WTC11 (cell line): ENCODE measurements around the gene JMJD7. TPM values are rescaled to one million over a fixed set of nuclear protein-coding genes. Genes with fewer than 3 reads are reported as not detected.

ENCODE experiments used
- ATAC-seq: fragments of 200-7000 bp; cut with Tn5 transposase; 2 replicates; pipeline ENCODE4 v1.10.0; 2021; ENCODE audit warnings: mild to moderate bottlenecking, moderate library complexity
- CTCF ChIA-PET: fragments of 300-600 bp; sonication (Branson Sonifier 250); formaldehyde crosslinking; loops from one replicate; lab custom pipeline; 2021; ENCODE audit warnings: antibody characterized with exemption; lab: Charles Lee
- POLR2A ChIA-PET: fragments of 350-600 bp; sonication (Branson Sonifier 250); formaldehyde crosslinking; loops from one replicate; lab custom pipeline; 2021; ENCODE audit warnings: antibody characterized with exemption; lab: Charles Lee
- DNase-seq: peaks from one replicate; pipeline ENCODE4 v3.0.0; 2021; ENCODE audit warnings: low spot score
- H3K27ac Mint-ChIP-seq: 2 replicates; pipeline ENCODE4 v1.8.0; 2021; ENCODE audit warnings: mixed read lengths
- H3K27me3 Mint-ChIP-seq: 2 replicates; pipeline ENCODE4 v1.8.0; 2021; ENCODE audit warnings: low read depth, mild to moderate bottlenecking, moderate library complexity, mixed read lengths
- H3K36me3 Mint-ChIP-seq: 2 replicates; pipeline ENCODE4 v1.8.0; 2021; ENCODE audit warnings: mixed read lengths
- H3K4me1 Mint-ChIP-seq: 2 replicates; pipeline ENCODE4 v1.8.0; 2022; ENCODE audit warnings: mixed read lengths
- H3K4me3 Mint-ChIP-seq: 2 replicates; pipeline ENCODE4 v1.8.0; 2021; ENCODE audit warnings: mild to moderate bottlenecking, moderate library complexity, mixed read lengths
- H3K9me3 Mint-ChIP-seq: 2 replicates; pipeline ENCODE4 v1.8.0; 2021; ENCODE audit warnings: mixed read lengths
- CREB1 ChIP-seq: sonication (generic); formaldehyde crosslinking; IDR thresholded peaks from 2 replicates; pipeline ENCODE4 v1.8.0; 2023; ENCODE audit warnings: mild to moderate bottlenecking, missing genetic modification reagents
- EMX1 ChIP-seq: fragments of 250-450 bp; sonication (Bioruptor Pico); IDR thresholded peaks from 2 replicates; pipeline ENCODE4 v1.8.0; 2021; ENCODE audit warnings: mild to moderate bottlenecking
- JUN ChIP-seq: sonication (generic); formaldehyde crosslinking; IDR thresholded peaks from 2 replicates; pipeline ENCODE4 v1.8.0; 2023; ENCODE audit warnings: mild to moderate bottlenecking, missing genetic modification reagents
- KAT7 ChIP-seq: sonication (generic); formaldehyde crosslinking; IDR thresholded peaks from 2 replicates; pipeline ENCODE4 v1.8.1; 2023; ENCODE audit warnings: missing genetic modification reagents, mild to moderate bottlenecking, borderline replicate concordance
- MYBL2 ChIP-seq: sonication (generic); formaldehyde crosslinking; IDR thresholded peaks from 2 replicates; pipeline ENCODE4 v1.8.1; 2023; ENCODE audit warnings: mild to moderate bottlenecking, moderate library complexity, missing genetic modification reagents
- NR1H2 ChIP-seq: sonication (generic); formaldehyde crosslinking; IDR thresholded peaks from 2 replicates; pipeline ENCODE4 v1.9.0; 2021; ENCODE audit warnings: mild to moderate bottlenecking, moderate library complexity, missing genetic modification reagents
- RORB ChIP-seq: fragments of 250-450 bp; sonication (Bioruptor Pico); IDR thresholded peaks from 2 replicates; pipeline ENCODE4 v1.9.0; 2021; ENCODE audit warnings: mild to moderate bottlenecking
- SOX15 ChIP-seq: fragments of 250-450 bp; sonication (Bioruptor Pico); IDR thresholded peaks from 2 replicates; pipeline ENCODE4 v1.9.0; 2021; ENCODE audit warnings: mild to moderate bottlenecking
- ZBTB21 ChIP-seq: sonication (generic); formaldehyde crosslinking; IDR thresholded peaks from 2 replicates; pipeline ENCODE4 v1.8.1; 2023; ENCODE audit warnings: mild to moderate bottlenecking, missing genetic modification reagents, borderline replicate concordance
- ZNF423 ChIP-seq: fragments of 250-450 bp; sonication (Bioruptor Pico); IDR thresholded peaks from 2 replicates; pipeline ENCODE4 v2.1.2; 2022; ENCODE audit warnings: mild to moderate bottlenecking, moderate library complexity
- total RNA-seq: library from RNA; stranded (reverse); gene quantifications from 3 replicates; pipeline ENCODE4 v1.2.3, GENCODE V29; 2021
- TF ChIP-seq, protein P1 (sequence below): sonication (generic); formaldehyde crosslinking; IDR thresholded peaks from 2 replicates; pipeline ENCODE4 v1.8.0; 2023; ENCODE audit warnings: missing genetic modification reagents, mild to moderate bottlenecking, borderline replicate concordance
- TF ChIP-seq, protein P2 (sequence below): sonication (generic); formaldehyde crosslinking; IDR thresholded peaks from 2 replicates; pipeline ENCODE4 v1.8.0; 2022; ENCODE audit warnings: mild to moderate bottlenecking, missing genetic modification reagents
- TF ChIP-seq, protein P3 (sequence below): sonication (generic); formaldehyde crosslinking; IDR thresholded peaks from 2 replicates; pipeline ENCODE4 v1.8.0; 2023; ENCODE audit warnings: missing genetic modification reagents
- TF ChIP-seq, protein P4 (sequence below): fragments of 250-450 bp; sonication (Bioruptor Pico); IDR thresholded peaks from 2 replicates; pipeline ENCODE4 v1.9.0; 2021; ENCODE audit warnings: moderate library complexity, mild to moderate bottlenecking, inconsistent platforms, borderline replicate concordance
- TF ChIP-seq, protein P5 (sequence below): fragments of 250-450 bp; sonication (Bioruptor Pico); IDR thresholded peaks from 2 replicates; pipeline ENCODE4 v1.9.0; 2021; ENCODE audit warnings: mild to moderate bottlenecking
- TF ChIP-seq, protein P6 (sequence below): sonication (generic); formaldehyde crosslinking; IDR thresholded peaks from 2 replicates; pipeline ENCODE4 v1.8.1; 2023; ENCODE audit warnings: mild to moderate bottlenecking, moderate library complexity, missing genetic modification reagents
- TF ChIP-seq, protein P7 (sequence below): sonication (generic); formaldehyde crosslinking; IDR thresholded peaks from 2 replicates; pipeline ENCODE4 v1.8.0; 2022; ENCODE audit warnings: mild to moderate bottlenecking, missing genetic modification reagents

JMJD7 gene
- total RNA-seq, 1 experiment from 2014 or later, result 19.9 TPM

DNA sequence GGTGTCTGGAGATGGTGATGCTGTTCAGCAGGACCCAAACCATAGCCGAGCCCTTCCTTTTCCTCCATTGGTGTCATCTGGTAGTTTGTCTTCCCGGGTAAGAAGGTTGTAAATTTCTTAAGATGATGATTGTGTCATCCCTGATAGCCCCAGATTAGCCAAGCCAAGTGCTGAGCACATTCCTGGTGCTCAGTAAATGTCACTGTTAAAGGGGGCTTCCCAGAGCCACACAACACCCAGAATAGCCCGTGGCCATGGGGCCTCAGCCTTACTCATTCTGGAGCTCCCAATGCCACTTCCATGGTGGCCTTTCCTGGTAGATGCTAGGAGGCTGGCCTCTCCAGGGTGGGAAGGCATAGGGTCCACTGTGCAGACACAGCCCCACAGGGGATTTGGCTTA lies 6.2 kb downstream of the JMJD7 start (continued):
- TF ChIP-seq, protein P1, sequence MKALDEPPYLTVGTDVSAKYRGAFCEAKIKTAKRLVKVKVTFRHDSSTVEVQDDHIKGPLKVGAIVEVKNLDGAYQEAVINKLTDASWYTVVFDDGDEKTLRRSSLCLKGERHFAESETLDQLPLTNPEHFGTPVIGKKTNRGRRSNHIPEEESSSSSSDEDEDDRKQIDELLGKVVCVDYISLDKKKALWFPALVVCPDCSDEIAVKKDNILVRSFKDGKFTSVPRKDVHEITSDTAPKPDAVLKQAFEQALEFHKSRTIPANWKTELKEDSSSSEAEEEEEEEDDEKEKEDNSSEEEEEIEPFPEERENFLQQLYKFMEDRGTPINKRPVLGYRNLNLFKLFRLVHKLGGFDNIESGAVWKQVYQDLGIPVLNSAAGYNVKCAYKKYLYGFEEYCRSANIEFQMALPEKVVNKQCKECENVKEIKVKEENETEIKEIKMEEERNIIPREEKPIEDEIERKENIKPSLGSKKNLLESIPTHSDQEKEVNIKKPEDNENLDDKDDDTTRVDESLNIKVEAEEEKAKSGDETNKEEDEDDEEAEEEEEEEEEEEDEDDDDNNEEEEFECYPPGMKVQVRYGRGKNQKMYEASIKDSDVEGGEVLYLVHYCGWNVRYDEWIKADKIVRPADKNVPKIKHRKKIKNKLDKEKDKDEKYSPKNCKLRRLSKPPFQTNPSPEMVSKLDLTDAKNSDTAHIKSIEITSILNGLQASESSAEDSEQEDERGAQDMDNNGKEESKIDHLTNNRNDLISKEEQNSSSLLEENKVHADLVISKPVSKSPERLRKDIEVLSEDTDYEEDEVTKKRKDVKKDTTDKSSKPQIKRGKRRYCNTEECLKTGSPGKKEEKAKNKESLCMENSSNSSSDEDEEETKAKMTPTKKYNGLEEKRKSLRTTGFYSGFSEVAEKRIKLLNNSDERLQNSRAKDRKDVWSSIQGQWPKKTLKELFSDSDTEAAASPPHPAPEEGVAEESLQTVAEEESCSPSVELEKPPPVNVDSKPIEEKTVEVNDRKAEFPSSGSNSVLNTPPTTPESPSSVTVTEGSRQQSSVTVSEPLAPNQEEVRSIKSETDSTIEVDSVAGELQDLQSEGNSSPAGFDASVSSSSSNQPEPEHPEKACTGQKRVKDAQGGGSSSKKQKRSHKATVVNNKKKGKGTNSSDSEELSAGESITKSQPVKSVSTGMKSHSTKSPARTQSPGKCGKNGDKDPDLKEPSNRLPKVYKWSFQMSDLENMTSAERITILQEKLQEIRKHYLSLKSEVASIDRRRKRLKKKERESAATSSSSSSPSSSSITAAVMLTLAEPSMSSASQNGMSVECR (CRISPR knock-in tag), result no peak
- TF ChIP-seq, protein P2, sequence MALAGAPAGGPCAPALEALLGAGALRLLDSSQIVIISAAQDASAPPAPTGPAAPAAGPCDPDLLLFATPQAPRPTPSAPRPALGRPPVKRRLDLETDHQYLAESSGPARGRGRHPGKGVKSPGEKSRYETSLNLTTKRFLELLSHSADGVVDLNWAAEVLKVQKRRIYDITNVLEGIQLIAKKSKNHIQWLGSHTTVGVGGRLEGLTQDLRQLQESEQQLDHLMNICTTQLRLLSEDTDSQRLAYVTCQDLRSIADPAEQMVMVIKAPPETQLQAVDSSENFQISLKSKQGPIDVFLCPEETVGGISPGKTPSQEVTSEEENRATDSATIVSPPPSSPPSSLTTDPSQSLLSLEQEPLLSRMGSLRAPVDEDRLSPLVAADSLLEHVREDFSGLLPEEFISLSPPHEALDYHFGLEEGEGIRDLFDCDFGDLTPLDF, result no peak

DNA sequence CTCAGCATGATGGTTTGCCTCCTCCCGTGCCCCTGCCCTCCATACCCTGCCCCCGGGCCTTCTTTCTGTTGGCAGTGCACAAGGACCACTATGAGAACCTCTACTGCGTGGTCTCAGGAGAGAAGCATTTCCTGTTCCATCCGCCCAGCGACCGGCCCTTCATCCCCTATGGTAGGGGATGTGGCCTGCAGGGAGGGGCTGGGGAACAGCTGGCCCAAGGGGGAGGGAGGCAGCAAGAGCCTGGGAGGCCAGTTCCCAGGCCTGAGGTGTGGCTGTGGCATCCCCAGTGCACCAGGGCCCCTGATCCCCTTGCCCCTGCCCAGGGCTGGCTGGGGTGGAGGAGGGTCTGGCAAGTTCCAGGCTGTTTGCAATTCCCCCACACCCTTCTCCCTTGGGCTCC lies 8.2 kb downstream of the JMJD7 start:
- POLR2A ChIA-PET, result no interaction called here

More for the DNA sequence above, 8.2 kb downstream of the JMJD7 start:
- no peak for ATAC-seq
- no peak for DNase-seq
- no peak overlapping the region for H3K27ac Mint-ChIP-seq
- H3K4me3 Mint-ChIP-seq, result no peak overlapping the region
- no peak for TF ChIP-seq ZBTB21
- TF ChIP-seq, protein P2, result no peak
- TF ChIP-seq KAT7 (CRISPR knock-in tag), result no peak
- no peak for TF ChIP-seq JUN (CRISPR knock-in tag)
- TF ChIP-seq, protein P3, sequence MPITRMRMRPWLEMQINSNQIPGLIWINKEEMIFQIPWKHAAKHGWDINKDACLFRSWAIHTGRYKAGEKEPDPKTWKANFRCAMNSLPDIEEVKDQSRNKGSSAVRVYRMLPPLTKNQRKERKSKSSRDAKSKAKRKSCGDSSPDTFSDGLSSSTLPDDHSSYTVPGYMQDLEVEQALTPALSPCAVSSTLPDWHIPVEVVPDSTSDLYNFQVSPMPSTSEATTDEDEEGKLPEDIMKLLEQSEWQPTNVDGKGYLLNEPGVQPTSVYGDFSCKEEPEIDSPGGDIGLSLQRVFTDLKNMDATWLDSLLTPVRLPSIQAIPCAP (CRISPR knock-in tag), result no peak
- no peak for TF ChIP-seq EMX1 (CRISPR knock-in tag)
- no peak for TF ChIP-seq MYBL2 (CRISPR knock-in tag)
- TF ChIP-seq CREB1 (CRISPR knock-in tag), result no peak
- TF ChIP-seq, protein P4, sequence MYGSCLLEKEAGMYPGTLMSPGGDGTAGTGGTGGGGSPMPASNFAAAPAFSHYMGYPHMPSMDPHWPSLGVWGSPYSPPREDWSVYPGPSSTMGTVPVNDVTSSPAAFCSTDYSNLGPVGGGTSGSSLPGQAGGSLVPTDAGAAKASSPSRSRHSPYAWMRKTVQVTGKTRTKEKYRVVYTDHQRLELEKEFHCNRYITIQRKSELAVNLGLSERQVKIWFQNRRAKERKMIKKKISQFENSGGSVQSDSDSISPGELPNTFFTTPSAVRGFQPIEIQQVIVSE (CRISPR knock-in tag), result no peak
- TF ChIP-seq ZNF423 (CRISPR knock-in tag), result no peak
- no peak for TF ChIP-seq SOX15 (CRISPR knock-in tag)
- TF ChIP-seq, protein P5, sequence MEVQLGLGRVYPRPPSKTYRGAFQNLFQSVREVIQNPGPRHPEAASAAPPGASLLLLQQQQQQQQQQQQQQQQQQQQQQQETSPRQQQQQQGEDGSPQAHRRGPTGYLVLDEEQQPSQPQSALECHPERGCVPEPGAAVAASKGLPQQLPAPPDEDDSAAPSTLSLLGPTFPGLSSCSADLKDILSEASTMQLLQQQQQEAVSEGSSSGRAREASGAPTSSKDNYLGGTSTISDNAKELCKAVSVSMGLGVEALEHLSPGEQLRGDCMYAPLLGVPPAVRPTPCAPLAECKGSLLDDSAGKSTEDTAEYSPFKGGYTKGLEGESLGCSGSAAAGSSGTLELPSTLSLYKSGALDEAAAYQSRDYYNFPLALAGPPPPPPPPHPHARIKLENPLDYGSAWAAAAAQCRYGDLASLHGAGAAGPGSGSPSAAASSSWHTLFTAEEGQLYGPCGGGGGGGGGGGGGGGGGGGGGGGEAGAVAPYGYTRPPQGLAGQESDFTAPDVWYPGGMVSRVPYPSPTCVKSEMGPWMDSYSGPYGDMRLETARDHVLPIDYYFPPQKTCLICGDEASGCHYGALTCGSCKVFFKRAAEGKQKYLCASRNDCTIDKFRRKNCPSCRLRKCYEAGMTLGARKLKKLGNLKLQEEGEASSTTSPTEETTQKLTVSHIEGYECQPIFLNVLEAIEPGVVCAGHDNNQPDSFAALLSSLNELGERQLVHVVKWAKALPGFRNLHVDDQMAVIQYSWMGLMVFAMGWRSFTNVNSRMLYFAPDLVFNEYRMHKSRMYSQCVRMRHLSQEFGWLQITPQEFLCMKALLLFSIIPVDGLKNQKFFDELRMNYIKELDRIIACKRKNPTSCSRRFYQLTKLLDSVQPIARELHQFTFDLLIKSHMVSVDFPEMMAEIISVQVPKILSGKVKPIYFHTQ (CRISPR knock-in tag), result no peak
- TF ChIP-seq NR1H2 (CRISPR knock-in tag), result no peak
- no peak for TF ChIP-seq RORB
- TF ChIP-seq, protein P6, sequence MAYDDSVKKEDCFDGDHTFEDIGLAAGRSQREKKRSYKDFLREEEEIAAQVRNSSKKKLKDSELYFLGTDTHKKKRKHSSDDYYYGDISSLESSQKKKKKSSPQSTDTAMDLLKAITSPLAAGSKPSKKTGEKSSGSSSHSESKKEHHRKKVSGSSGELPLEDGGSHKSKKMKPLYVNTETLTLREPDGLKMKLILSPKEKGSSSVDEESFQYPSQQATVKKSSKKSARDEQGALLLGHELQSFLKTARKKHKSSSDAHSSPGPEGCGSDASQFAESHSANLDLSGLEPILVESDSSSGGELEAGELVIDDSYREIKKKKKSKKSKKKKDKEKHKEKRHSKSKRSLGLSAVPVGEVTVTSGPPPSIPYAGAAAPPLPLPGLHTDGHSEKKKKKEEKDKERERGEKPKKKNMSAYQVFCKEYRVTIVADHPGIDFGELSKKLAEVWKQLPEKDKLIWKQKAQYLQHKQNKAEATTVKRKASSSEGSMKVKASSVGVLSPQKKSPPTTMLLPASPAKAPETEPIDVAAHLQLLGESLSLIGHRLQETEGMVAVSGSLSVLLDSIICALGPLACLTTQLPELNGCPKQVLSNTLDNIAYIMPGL (CRISPR knock-in tag), result no peak
- TF ChIP-seq, protein P7, sequence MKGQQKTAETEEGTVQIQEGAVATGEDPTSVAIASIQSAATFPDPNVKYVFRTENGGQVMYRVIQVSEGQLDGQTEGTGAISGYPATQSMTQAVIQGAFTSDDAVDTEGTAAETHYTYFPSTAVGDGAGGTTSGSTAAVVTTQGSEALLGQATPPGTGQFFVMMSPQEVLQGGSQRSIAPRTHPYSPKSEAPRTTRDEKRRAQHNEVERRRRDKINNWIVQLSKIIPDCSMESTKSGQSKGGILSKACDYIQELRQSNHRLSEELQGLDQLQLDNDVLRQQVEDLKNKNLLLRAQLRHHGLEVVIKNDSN, result no peak
- TF ChIP-seq, all 79 proteins: peak for 0
- Mint-ChIP-seq H3K4me1 (no peaks in the 10 kb centered on the region), H3K9me3 (no peaks in the 10 kb centered on the region), H3K36me3 (peaks cover 7% of the 10 kb centered on the region; the same call in 1 of the 2 replicates), H3K27me3 (no peaks in the 10 kb centered on the region)
- CTCF ChIA-PET, result no interaction called here
